HL-60 (cell line): Measurements from ENCODE around the gene ADAD2.

Source experiments
- CTCF ChIP-seq: IDR thresholded peaks from one replicate; pipeline ENCODE4 v1.5.1; 2011; ENCODE audit warnings: low read length, control low read depth, inconsistent platforms; ENCODE audit not compliant: insufficient read depth
- POLR2AphosphoS5 ChIP-seq: IDR thresholded peaks from 2 replicates; pipeline ENCODE4 v1.6.1; 2012; ENCODE audit warnings: low read depth

- no peak for TF ChIP-seq CTCF
- TF ChIP-seq POLR2AphosphoS5 = no peak
Measured at GRCh38 chr16:84182104-84182503, 8.9 kb upstream of the ADAD2 start.
